Measurements from ENCODE around the gene PPP4R2. TPM values are rescaled to one million over a fixed set of nuclear protein-coding genes. Genes with fewer than 3 reads are reported as not detected.

Gene PPP4R2
- total RNA-seq, 4 donors from 2014 or later: 32.2 to 57.6 (median 40.2) TPM

DNA sequence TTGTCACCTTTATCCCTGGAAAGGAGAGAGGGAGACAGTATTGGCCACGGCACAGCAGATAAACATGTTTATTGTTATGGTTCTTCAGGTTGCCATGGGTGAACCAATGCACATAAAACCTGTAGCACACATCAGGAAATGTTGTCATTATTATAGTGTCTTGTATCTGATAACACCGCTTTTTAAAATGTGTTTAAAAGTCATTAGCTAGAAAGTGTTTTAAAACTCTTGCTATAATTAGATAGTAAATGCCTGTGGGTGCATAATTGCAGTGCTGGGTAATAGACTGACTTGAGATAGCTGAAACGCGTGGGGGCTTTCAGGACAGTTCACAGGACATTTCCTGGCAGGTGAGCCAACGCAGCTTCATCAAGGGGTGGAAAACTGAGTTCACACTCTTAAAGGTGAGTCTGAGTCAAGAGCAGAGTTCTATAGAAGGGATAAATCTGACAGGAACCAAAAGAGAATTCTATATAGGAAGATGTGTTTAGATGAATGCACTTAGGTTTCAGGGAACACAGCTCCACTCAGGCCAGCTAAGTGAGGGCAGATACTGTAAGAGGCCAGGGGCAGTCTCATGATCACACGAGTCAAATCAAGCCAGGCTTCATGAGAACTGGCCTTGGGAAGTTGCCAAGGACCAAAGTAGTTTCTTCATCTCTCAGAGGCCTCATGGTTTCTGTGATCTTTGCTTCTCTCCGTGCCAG lies 35.6 kb upstream of the PPP4R2 start:
- WGBS, 2 donors (ENCODE audit: low coverage in 1 of 2): 43 to 70% methylated on average over 5 to 7 of the region's 7 CpGs
- no peaks in the 10 kb centered on the region for H3K9me3 ChIP-seq
- ATAC-seq: peak; percentile 39
- no peak overlapping the region for H3K4me3 ChIP-seq
- H3K4me1 ChIP-seq: peaks cover 0 to 6% (median 0%) of the 10 kb centered on the region in 3 donors
- H3K27ac ChIP-seq: no peak overlapping the region
- no peaks in the 10 kb centered on the region for H3K27me3 ChIP-seq
- H3K36me3 ChIP-seq: peaks cover 0 to 4% of the 10 kb centered on the region in 2 donors
- TF ChIP-seq CTCF (IDR thresholded peaks at IDR 0.05): no peak
- TF ChIP-seq POLR2AphosphoS5 (IDR thresholded peaks at IDR 0.05): no peak
- no peak for TF ChIP-seq POLR2A (IDR thresholded peaks at IDR 0.05)

GRCh38 chr3:72961752-72962151 lies 34.9 kb upstream of the PPP4R2 start:
- no peak overlapping the region for H3K27ac ChIP-seq
- 67 to 87% methylated on average over 3 to 4 of the region's 4 CpGs for WGBS, 2 donors (ENCODE audit: low coverage in 1 of 2)
- H3K36me3 ChIP-seq: peaks cover 0 to 4% of the 10 kb centered on the region in 2 donors
- H3K4me3 ChIP-seq: no peak overlapping the region
- H3K9me3 ChIP-seq: no peaks in the 10 kb centered on the region
- TF ChIP-seq EP300 (IDR thresholded peaks at IDR 0.05): no peak
- TF ChIP-seq CTCF (IDR thresholded peaks at IDR 0.05): no peak
- TF ChIP-seq POLR2AphosphoS5 (IDR thresholded peaks at IDR 0.05): no peak
- TF ChIP-seq POLR2A (IDR thresholded peaks at IDR 0.05): no peak
- no peaks in the 10 kb centered on the region for H3K27me3 ChIP-seq
- H3K4me1 ChIP-seq: peaks cover 0 to 6% (median 0%) of the 10 kb centered on the region in 3 donors
- no peak for ATAC-seq

GRCh38 chr3:72962317-72962716 lies 34.3 kb upstream of the PPP4R2 start:
- Histone ChIP-seq H3K4me3 (no peak overlapping the region), H3K27ac (no peak overlapping the region), H3K9me3 (no peaks in the 10 kb centered on the region), H3K4me1 (peaks cover 0 to 6% (median 0%) of the 10 kb centered on the region in 3 donors), H3K27me3 (no peaks in the 10 kb centered on the region), H3K36me3 (peaks cover 0 to 4% of the 10 kb centered on the region in 2 donors)
- TF ChIP-seq EP300 (IDR thresholded peaks at IDR 0.05) (no peak), POLR2AphosphoS5 (IDR thresholded peaks at IDR 0.05) (no peak), CTCF (IDR thresholded peaks at IDR 0.05) (no peak), POLR2A (IDR thresholded peaks at IDR 0.05) (no peak)
- ATAC-seq: no peak

DNA sequence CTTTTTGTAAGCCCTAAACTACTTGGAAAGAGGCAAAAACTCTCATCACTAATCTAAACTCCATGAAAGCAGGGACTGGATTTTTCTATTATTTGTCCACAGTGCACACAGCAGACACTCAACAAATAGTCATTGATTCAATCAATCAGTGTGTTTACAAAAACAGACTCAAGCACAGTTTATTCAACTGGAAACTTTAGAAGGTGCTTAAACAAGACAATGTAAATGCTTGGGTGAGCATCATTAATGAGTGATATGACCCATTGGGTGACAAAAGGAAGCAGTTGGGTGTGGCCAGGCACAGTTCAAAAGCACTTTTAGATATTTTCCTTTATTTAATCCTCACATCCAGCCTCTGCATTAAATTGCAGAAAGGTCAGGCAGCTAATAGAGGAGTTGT lies 32.0 kb upstream of the PPP4R2 start:
- H3K36me3 ChIP-seq: peaks cover 0 to 16% of the 10 kb centered on the region in 2 donors

More for the DNA sequence above, 32.0 kb upstream of the PPP4R2 start:
- no peak for ATAC-seq
- Histone ChIP-seq H3K27ac (no peak overlapping the region), H3K4me3 (no peak overlapping the region), H3K27me3 (no peaks in the 10 kb centered on the region), H3K4me1 (peaks cover 0 to 6% (median 0%) of the 10 kb centered on the region in 3 donors), H3K9me3 (no peaks in the 10 kb centered on the region)
- no peak for TF ChIP-seq POLR2A (IDR thresholded peaks at IDR 0.05)
- no peak for TF ChIP-seq CTCF (IDR thresholded peaks at IDR 0.05)
- no peak for TF ChIP-seq EP300 (IDR thresholded peaks at IDR 0.05)
- no peak for TF ChIP-seq POLR2AphosphoS5 (IDR thresholded peaks at IDR 0.05)

All from gastroesophageal sphincter (tissue), 4 donors.